Endothelial cell of umbilical vein (primary cell): Measurements from ENCODE around the gene SH3PXD2A. TPM values are rescaled to one million over a fixed set of nuclear protein-coding genes. Genes with fewer than 3 reads are reported as not detected.

ENCODE experiments used
- BruUV-seq: library from RNA; stranded (reverse); fragments of 400-500 nt; replicated peaks from 2 replicates; lab custom pipeline; 2021; lab: Mats Ljungman, UMichigan
- CTCF ChIA-PET: fragments of 300-600, 350-600 bp; sonication (Branson Sonifier 250); formaldehyde crosslinking; loops from one replicate; lab custom pipeline; 2021; ENCODE audit warnings: antibody characterized with exemption, inconsistent platforms; lab: Charles Lee
- POLR2A ChIA-PET: fragments of 300-600, 350-600 bp; sonication (Branson Sonifier 250); formaldehyde crosslinking; loops from one replicate; lab custom pipeline; 2021; ENCODE audit warnings: antibody characterized with exemption, inconsistent platforms; lab: Charles Lee
- DNase-seq: peaks from one replicate; pipeline ENCODE4 v3.0.0-alpha.2; 2011; ENCODE audit warnings: low read depth, low spot score
- FAIRE-seq: peaks from 2 replicates; lab custom pipeline; 2011; peaks lifted over from hg19 to GRCh38; lab: Jason Lieb, UNC
- H2AFZ ChIP-seq: 2 replicates; pipeline ENCODE4 v1.6.0; 2012; ENCODE audit warnings: low read depth, low read length, control low read depth, inconsistent platforms
- H3K27ac ChIP-seq: 2 replicates; pipeline ENCODE4 v1.5.1; 2011; ENCODE audit warnings: low read depth, mild to moderate bottlenecking, control low read depth, low read length, moderate library complexity; ENCODE audit not compliant: insufficient read depth
- H3K27me3 ChIP-seq, 2 experiments: 2 replicates each; pipeline versions ENCODE4 v1.6.0 to v1.6.1; 2011; ENCODE audit warnings: low read length in 2 of 2, mixed read lengths in 1 of 2; ENCODE audit not compliant: control insufficient read depth in 2 of 2, insufficient read depth in 2 of 2
- H3K36me3 ChIP-seq, 2 experiments: 2 replicates in 1 of 2; 3 replicates in 1 of 2; pipeline ENCODE4 v1.5.1; 2011; ENCODE audit warnings: low read length in 2 of 2, mild to moderate bottlenecking in 1 of 2, moderate library complexity in 1 of 2; ENCODE audit not compliant: control insufficient read depth in 2 of 2, insufficient read depth in 2 of 2; ENCODE audit errors: extremely low read depth in 1 of 2
- H3K4me1 ChIP-seq: 3 replicates; pipeline ENCODE4 v1.5.1; 2011; ENCODE audit warnings: mild to moderate bottlenecking, low read length; ENCODE audit not compliant: control insufficient read depth, insufficient read depth; ENCODE audit errors: extremely low read depth
- H3K4me2 ChIP-seq: 2 replicates; pipeline ENCODE4 v1.6.1; 2011; ENCODE audit warnings: low read length, control low read depth, mixed read lengths; ENCODE audit not compliant: insufficient read depth
- H3K4me3 ChIP-seq, 3 experiments: fragments of 200-600 bp in 1 of 3; sonication (generic), shearing (Covaris generic) in 1 of 3; replicated peaks in 1 of 3; 2 replicates each; pipeline ENCODE4 v1.5.1; 2011 to 2016; ENCODE audit warnings: control low read depth in 3 of 3, low read length in 3 of 3, mild to moderate bottlenecking in 2 of 3, inconsistent platforms in 1 of 3, low read depth in 1 of 3, moderate library complexity in 1 of 3; ENCODE audit not compliant: insufficient read depth in 1 of 3
- H3K79me2 ChIP-seq: 2 replicates; pipeline ENCODE4 v1.6.0; 2012; ENCODE audit warnings: low read length, inconsistent platforms; ENCODE audit not compliant: control insufficient read depth, insufficient read depth
- H3K9ac ChIP-seq: replicated peaks from 2 replicates; pipeline ENCODE3; 2011; ENCODE audit warnings: low read length, control low read depth; ENCODE audit not compliant: insufficient read depth; ENCODE audit errors: extremely low read depth
- H3K9me1 ChIP-seq: replicated peaks from 3 replicates; pipeline ENCODE4 v1.6.0; 2011; ENCODE audit warnings: mild to moderate bottlenecking, low read length; ENCODE audit not compliant: control insufficient read depth, insufficient read depth; ENCODE audit errors: extremely low read depth
- H3K9me3 ChIP-seq: replicated peaks from 2 replicates; pipeline ENCODE4 v1.5.1; 2012; ENCODE audit warnings: low read length, inconsistent platforms; ENCODE audit not compliant: control insufficient read depth, insufficient read depth
- H4K20me1 ChIP-seq: replicated peaks from 2 replicates; pipeline ENCODE3; 2011; ENCODE audit warnings: mild to moderate bottlenecking, low read length; ENCODE audit not compliant: control insufficient read depth, insufficient read depth; ENCODE audit errors: extremely low read depth
- FOS ChIP-seq: IDR thresholded peaks from 2 replicates; pipeline ENCODE4 v1.6.1; 2011; ENCODE audit warnings: mild to moderate bottlenecking, low read length, moderate library complexity, borderline replicate concordance; ENCODE audit not compliant: insufficient read depth
- GATA2 ChIP-seq: IDR thresholded peaks from 2 replicates; pipeline ENCODE4 v1.7.0; 2011; ENCODE audit warnings: low read depth, mild to moderate bottlenecking, moderate library complexity, mixed read lengths, low read length; ENCODE audit not compliant: insufficient read length, insufficient read depth
- MAX ChIP-seq: IDR thresholded peaks from 2 replicates; pipeline ENCODE4 v1.6.1; 2011; ENCODE audit not compliant: insufficient read depth, insufficient read length
- MYC ChIP-seq: IDR thresholded peaks from one replicate; pipeline ENCODE4 v1.6.1; 2011; ENCODE audit warnings: mild to moderate bottlenecking, low read depth, low read length
- POLR2A ChIP-seq: IDR thresholded peaks from 2 replicates; pipeline ENCODE4 v1.6.1; 2012; ENCODE audit warnings: low read depth, mild to moderate bottlenecking, control low read depth, low read length
- POLR2AphosphoS5 ChIP-seq: IDR thresholded peaks from 2 replicates; pipeline ENCODE4 v1.6.1; 2012; ENCODE audit warnings: low read depth, mild to moderate bottlenecking, control low read depth, low read length, moderate library complexity; ENCODE audit not compliant: insufficient read depth
- dilution Hi-C: fragments of 300-500 bp; cut with MboI; formaldehyde crosslinking; loops from one replicate; pipeline ENCODE4 v1.15.0; 2019; ENCODE audit warnings: low sequenced_read_pairs; ENCODE audit not compliant: extremely low pct_ligation_motif_present
- intact Hi-C: fragments of 100-400 bp; cut with micrococcal nuclease; formaldehyde crosslinking; loops from one replicate; pipeline ENCODE4 v1.10.0; 2022
- polyA plus RNA-seq, 4 experiments: library from polyadenylated mRNA; depleted of rRNA in 3 of 4; stranded (reverse) in 3 of 4; unstranded in 1 of 4; fragments of >200 nt; gene quantifications; 2 replicates each; pipeline versions ENCODE4 v1.2.1 to v1.2.3, GENCODE V29; 2011 to 2012; ENCODE audit warnings: missing spikeins in 1 of 4
- total RNA-seq: library from RNA; stranded (reverse); gene quantifications from 2 replicates; pipeline ENCODE4 v1.2.3, GENCODE V29; 2021

The SH3PXD2A gene
- total and polyA plus RNA-seq, 2 donors (not counting 3 experiments of a cell fraction or from before 2014, with no cell fraction given): 1.4 to 5.1 TPM

- no peak overlapping the region for H3K27ac ChIP-seq
- FAIRE-seq (no peak), DNase-seq (no peak)
- H4K20me1 ChIP-seq: no peaks in the 10 kb centered on the region
- CTCF ChIA-PET: no interaction called here
- no peaks in the 10 kb centered on the region for H3K4me1 ChIP-seq
- dilution Hi-C loops: no loop called here
- intact Hi-C loops: no loop called here
- no peaks in the 10 kb centered on the region for H3K9me1 ChIP-seq
- no peaks in the 10 kb centered on the region for H3K79me2 ChIP-seq
- no peak overlapping the region for H3K4me3 ChIP-seq
- H3K4me2 ChIP-seq: no peak overlapping the region
- H2AFZ ChIP-seq: no peak overlapping the region
- no peaks in the 10 kb centered on the region for H3K9me3 ChIP-seq
- H3K27me3 ChIP-seq: peaks cover 8 to 21% of the 10 kb centered on the region in 2 experiments
- H3K9ac ChIP-seq: no peak overlapping the region
- POLR2A ChIA-PET: no interaction called here
- TF ChIP-seq FOS (no peak), MYC (no peak), MAX (no peak), GATA2 (no peak), POLR2AphosphoS5 (no peak)
- no TSS peak for BruUV-seq
- H3K36me3 ChIP-seq: no peaks in the 10 kb centered on the region
These were observed 268.3 kb downstream of the SH3PXD2A start for GRCh38 chr10:103587073-103587472.

- Histone ChIP-seq H3K27me3 (peaks cover 11 to 26% of the 10 kb centered on the region in 2 experiments), H3K9ac (no peak overlapping the region), H2AFZ (peak overlapping the region; percentile 62), H3K4me1 (no peaks in the 10 kb centered on the region), H3K9me3 (no peaks in the 10 kb centered on the region), H3K9me1 (no peaks in the 10 kb centered on the region), H4K20me1 (no peaks in the 10 kb centered on the region), H3K36me3 (no peaks in the 10 kb centered on the region), H3K27ac (no peak overlapping the region), H3K4me3 (no peak overlapping the region), H3K79me2 (no peaks in the 10 kb centered on the region), H3K4me2 (no peak overlapping the region)
- TF ChIP-seq MAX (no peak), POLR2A (no peak)
- no peak for DNase-seq
- CTCF ChIA-PET: interaction anchor here (0.8 kb wide), 1 partner anchor 21 kb away, joined by 4 read pairs; no protein-coding TSS in a partner anchor
- dilution Hi-C loops (no loop called here), intact Hi-C loops (no loop called here)
- no peak for FAIRE-seq
- POLR2A ChIA-PET: no interaction called here
- no TSS peak for BruUV-seq
These were observed 270.4 kb downstream of the SH3PXD2A start for GRCh38 chr10:103585011-103585405.
